ENCODE data around the gene SLC35B3.
"Not testable (repeated sequence)": the region's sequence is repeated elsewhere in the genome, so short reads cannot be mapped to it uniquely, and the experiment has no call there.

SLC35B3 gene

GRCh38 chr6:8405946-8406345 is 29.4 kb downstream of the SLC35B3 start:
- not testable (repeated sequence) for DNase-seq

GRCh38 chr6:8402546-8402945 is 32.8 kb downstream of the SLC35B3 start:
- no peak for DNase-seq

GRCh38 chr6:8400663-8401062 is 34.7 kb downstream of the SLC35B3 start:
- DNase-seq: no peak

DNA sequence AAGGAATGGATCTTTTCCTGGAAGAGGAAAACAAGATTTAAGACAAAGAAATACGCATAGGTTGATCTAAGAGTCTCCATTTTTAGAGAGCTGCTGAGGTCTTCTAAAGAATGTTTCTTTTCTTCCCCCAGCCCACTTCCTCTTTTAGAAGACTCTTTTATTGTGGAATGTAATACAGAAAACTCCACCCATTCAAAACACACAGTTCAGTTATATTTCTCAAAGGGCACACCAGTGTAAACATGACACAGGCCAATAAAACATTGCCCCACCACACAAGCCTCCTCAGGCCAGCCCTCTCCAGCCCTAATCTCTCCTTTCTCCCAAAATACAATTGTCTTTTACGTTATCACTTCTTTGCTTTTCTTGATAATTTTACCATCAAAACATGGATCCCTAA is 42.8 kb downstream of the SLC35B3 start:
- no peak for DNase-seq

DNA sequence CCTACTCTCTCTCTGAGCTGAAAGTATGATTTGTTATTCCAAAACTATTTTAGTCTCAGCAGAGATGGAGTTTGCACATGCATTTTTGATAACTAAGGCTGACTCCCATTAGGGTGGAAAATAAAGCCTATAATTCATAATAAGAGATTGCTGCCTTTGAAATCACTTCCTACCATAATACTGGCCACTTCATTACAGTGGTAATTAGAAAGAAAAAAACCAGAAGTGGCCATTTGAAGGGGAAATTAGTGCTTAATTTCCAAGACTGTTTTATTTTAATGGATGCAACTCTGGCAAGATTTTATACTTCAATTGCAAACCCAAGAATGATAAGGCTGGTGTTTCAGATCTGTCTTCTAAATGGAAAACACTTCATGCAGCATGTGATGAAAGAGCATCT is 43.4 kb downstream of the SLC35B3 start:
- no peak for DNase-seq

DNA sequence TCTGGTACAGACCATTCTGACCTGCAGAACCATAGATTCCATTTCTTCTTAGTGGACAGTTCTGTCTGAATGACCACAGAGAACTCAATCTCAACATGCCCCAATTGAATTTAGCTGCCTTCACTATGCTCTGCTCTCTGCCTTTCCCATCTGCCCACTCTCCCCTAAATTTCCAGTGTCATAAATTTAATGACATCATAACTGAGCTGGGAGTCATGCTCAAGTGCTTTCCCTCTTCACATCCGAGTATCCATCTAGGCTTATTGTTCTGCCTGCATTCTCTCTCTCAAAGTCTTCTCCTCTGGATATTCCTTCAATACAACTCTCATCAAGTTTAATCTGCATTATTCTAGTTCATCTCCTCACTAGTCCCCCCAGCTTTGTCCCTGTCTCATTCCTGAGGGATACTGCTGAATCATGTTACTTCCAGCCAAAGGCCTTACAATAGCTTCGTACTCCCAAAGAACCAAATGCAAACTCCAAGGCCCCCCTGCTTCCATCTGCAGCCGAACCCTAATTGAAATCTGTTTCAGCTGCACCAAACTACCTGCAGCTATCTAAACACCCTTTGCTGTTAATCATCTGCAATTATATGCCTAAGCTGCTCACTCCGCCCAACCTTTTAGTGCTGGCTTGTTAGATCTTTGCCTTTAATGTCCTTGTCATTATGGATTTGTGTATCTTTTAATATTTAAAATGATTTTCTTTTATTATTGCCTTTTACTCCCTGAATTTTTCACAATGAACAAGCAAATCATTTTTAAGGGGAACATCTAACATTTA is 46.1 kb downstream of the SLC35B3 start:
- no peak for DNase-seq

DNA sequence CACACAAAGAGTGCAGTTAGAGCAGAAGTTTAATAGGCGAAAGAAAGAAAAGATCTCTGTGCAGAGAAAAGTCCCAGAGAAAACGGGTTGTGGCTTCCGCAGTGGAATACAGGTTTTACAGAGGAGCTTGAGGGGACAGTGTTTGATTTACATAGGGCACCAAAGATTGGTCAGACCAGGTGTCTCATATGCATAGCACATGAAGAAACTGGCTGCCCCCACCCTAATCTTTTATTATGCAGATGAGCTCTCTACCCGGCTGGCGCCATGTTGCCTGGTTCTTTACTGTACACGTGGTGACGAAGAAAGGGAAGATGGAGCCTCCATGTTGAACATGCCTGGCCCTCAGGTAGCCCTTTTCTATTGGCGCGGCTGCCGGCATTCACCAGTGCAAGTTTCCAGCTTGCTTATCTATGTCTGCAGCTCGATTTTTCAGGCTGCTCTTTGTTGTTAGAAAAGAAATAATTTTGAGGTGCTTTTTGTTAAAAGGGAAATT is 47.4 kb downstream of the SLC35B3 start:
- DNase-seq: no peak

GRCh38 chr6:8383584-8383983 is 51.8 kb downstream of the SLC35B3 start:
- DNase-seq: no peak

DNA sequence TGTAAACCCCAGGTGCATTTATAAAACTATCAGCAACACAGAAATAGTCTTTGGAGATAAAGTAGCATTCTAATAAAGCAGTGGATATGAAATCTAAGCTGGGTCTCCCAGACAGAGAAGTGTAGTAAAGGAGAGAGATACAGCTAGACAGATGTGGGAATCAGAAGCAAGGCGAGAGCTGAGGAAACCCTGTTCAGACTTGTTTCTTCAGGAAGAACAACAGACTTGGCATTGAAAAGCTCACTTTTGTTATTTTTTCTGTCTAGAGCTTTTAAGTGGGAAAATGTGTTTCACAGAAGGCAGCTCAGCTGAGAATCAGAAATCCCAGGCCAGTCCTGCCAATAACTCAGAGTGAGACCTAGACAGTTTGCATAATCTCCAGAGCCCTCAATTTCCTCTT is 52.9 kb downstream of the SLC35B3 start:
- DNase-seq: no peak

- DNase-seq: no peak
Observed at GRCh38 chr6:8375916-8376315, 59.4 kb downstream of the SLC35B3 start.
